ENCODE measurements around the gene PANK2. TPM values are rescaled to one million over a fixed set of nuclear protein-coding genes. Genes with fewer than 3 reads are reported as not detected.
"Not testable (repeated sequence)": the region's sequence is repeated elsewhere in the genome, so short reads cannot be mapped to it uniquely, and the experiment has no call there.

Gene PANK2
- total RNA-seq, 1 donor from 2014 or later = 55.3 TPM

DNA sequence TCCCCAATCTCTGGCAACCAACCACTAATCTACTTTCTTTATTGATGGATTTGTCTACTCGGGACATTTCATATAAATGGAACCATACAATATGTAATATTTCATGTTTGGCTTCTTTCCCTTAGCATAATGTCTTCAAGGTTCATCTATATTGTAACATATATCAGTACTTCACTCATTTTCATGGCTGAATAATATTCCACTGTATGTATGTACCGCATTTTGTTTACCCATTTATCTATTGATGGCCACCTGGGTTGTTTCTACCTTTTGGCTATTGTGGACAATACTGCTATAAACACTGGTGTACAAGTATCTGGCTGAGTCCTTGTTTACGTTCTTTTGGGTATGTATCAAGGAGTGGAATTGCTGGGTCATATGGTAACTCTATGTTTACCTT is 48.4 kb downstream of the PANK2 start:
- no peaks in the 10 kb centered on the region for H3K4me1 Mint-ChIP-seq (ENCODE audit: unreplicated experiment)
- H3K4me3 Mint-ChIP-seq = no peak overlapping the region
- no peak overlapping the region for H3K27ac Mint-ChIP-seq
- no peak for DNase-seq (ENCODE audit: extremely low spot score, unreplicated experiment)
- no peaks in the 10 kb centered on the region for H3K9me3 Mint-ChIP-seq
- no peaks in the 10 kb centered on the region for H3K27me3 Mint-ChIP-seq
- no peak for TF ChIP-seq CTCF (conservative IDR thresholded peaks at IDR 0.05)
- peaks cover 29% of the 10 kb centered on the region for H3K36me3 Mint-ChIP-seq

DNA sequence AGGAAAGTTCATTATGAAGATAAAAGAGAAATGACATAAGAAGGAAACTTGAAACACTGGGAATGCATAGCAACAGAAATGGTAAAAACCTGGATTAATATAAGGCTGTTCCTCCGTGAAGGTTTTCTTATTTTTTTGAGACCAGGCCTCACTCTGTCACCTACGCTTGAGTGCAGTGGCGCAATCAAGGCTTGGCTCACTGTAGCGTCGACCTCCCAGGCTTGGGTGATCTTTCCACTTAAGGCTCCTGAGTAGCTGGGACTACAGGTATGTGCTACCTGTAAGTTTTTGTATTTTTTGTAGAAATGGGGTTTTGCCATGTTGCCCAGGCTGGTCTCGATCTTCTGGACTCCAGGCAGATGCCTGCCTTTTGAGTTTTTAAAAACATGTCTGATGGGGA is 51.7 kb downstream of the PANK2 start:
- TF ChIP-seq CTCF (conservative IDR thresholded peaks at IDR 0.05) = no peak
- no peak overlapping the region for H3K27ac Mint-ChIP-seq
- no peaks in the 10 kb centered on the region for H3K27me3 Mint-ChIP-seq
- H3K9me3 Mint-ChIP-seq = no peaks in the 10 kb centered on the region
- H3K36me3 Mint-ChIP-seq = peaks cover 32% of the 10 kb centered on the region
- H3K4me1 Mint-ChIP-seq (ENCODE audit: unreplicated experiment) = no peaks in the 10 kb centered on the region
- no peak overlapping the region for H3K4me3 Mint-ChIP-seq
- no peak for DNase-seq (ENCODE audit: extremely low spot score, unreplicated experiment)

- H3K27me3 Mint-ChIP-seq; H3K9me3 Mint-ChIP-seq; H3K27ac Mint-ChIP-seq; DNase-seq (ENCODE audit: extremely low spot score, unreplicated experiment); H3K4me3 Mint-ChIP-seq; H3K4me1 Mint-ChIP-seq (ENCODE audit: unreplicated experiment): not testable (repeated sequence)
- peaks cover 15% of the 10 kb centered on the region for H3K36me3 Mint-ChIP-seq
These were observed 57.5 kb downstream of the PANK2 start for GRCh38 chr20:3946666-3947065.

DNA sequence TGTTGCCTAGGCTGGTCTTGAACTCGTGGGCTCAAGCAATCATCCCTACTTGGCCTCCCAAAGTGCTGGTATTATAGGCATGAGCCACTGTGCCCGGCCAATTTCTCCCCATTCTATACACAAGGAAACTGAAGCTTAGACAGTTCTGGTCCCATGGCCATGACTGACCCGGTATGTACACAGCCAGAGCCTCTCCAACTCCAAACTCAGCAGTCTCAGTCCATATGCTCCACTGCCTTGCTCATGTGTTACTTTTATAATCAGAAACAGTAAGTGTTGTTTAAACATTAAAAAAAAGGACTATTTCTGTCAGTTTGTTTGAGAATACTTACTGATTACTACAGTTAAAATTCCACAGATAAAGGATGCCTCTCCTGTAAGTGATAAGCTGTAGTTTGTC is 75.5 kb downstream of the PANK2 start:
- peak overlapping the region; percentile 29 for H3K27ac Mint-ChIP-seq
- DNase-seq (ENCODE audit: extremely low spot score, unreplicated experiment) = no peak

DNA sequence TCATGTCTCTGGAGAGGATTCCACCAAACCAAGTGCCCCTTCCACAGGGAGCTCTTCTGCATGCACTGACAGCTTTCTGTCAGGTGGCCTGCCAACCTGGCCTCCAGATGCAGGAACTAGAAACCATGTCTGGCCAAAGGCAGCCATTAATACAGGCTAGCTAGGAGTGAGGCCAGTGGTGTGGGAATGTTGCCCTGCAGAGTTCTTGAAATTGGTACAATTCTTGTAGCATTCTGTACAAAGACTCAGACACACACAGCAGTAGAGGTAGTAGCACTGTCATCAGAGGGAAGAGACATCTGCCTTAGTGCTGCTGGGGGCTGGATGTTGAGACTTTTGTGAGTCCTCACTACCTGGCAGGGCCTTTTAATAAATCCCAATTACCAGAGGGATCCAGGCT is 77.4 kb downstream of the PANK2 start:
- no peak overlapping the region for H3K4me3 Mint-ChIP-seq
- no peak overlapping the region for H3K27ac Mint-ChIP-seq
- peaks cover 8% of the 10 kb centered on the region for H3K36me3 Mint-ChIP-seq
- H3K9me3 Mint-ChIP-seq = no peaks in the 10 kb centered on the region
- H3K27me3 Mint-ChIP-seq = no peaks in the 10 kb centered on the region
- DNase-seq (ENCODE audit: extremely low spot score, unreplicated experiment) = no peak
- TF ChIP-seq CTCF (conservative IDR thresholded peaks at IDR 0.05) = no peak
- peaks cover 10% of the 10 kb centered on the region for H3K4me1 Mint-ChIP-seq (ENCODE audit: unreplicated experiment)

More for the DNA sequence above, 75.5 kb downstream of the PANK2 start:
- Mint-ChIP-seq H3K36me3 (peaks cover 9% of the 10 kb centered on the region), H3K27me3 (no peaks in the 10 kb centered on the region), H3K9me3 (no peaks in the 10 kb centered on the region), H3K4me1 (ENCODE audit: unreplicated experiment) (peaks cover 5% of the 10 kb centered on the region), H3K4me3 (no peak overlapping the region)
- no peak for TF ChIP-seq CTCF (conservative IDR thresholded peaks at IDR 0.05)

GRCh38 chr20:3970016-3970415 is 80.8 kb downstream of the PANK2 start:
- Mint-ChIP-seq H3K4me3 (no peak overlapping the region), H3K27me3 (no peaks in the 10 kb centered on the region), H3K9me3 (no peaks in the 10 kb centered on the region), H3K36me3 (peaks cover 21% of the 10 kb centered on the region), H3K4me1 (ENCODE audit: unreplicated experiment) (peaks cover 5% of the 10 kb centered on the region), H3K27ac (peak overlapping the region; percentile 3)
- TF ChIP-seq CTCF (conservative IDR thresholded peaks at IDR 0.05) = no peak
- no peak for DNase-seq (ENCODE audit: extremely low spot score, unreplicated experiment)

Data from type B pancreatic cell (in vitro differentiated cells).